ENCODE results near the gene UROC1.

GRCh38 chr3:126499401-126499800 is 18.2 kb downstream of the UROC1 start:
- TF ChIP-seq GATA2 (IDR thresholded peaks at IDR 0.05; ENCODE audit: low read depth, low read length) (no peak), GATA3 (IDR thresholded peaks at IDR 0.05; ENCODE audit: low read depth, low read length) (no peak)
